ENCODE measurements around the gene CDC20. TPM values are rescaled to one million over a fixed set of nuclear protein-coding genes. Genes with fewer than 3 reads are reported as not detected.
A peak's percentile ranks its signal among the peaks of the same experiment; 100 is the strongest.

CDC20 gene
- total and polyA plus RNA-seq, 2 of the 8 experiments (the other 6 are each of a cell fraction or from before 2014, with no cell fraction given) = 214 to 221 TPM

DNA sequence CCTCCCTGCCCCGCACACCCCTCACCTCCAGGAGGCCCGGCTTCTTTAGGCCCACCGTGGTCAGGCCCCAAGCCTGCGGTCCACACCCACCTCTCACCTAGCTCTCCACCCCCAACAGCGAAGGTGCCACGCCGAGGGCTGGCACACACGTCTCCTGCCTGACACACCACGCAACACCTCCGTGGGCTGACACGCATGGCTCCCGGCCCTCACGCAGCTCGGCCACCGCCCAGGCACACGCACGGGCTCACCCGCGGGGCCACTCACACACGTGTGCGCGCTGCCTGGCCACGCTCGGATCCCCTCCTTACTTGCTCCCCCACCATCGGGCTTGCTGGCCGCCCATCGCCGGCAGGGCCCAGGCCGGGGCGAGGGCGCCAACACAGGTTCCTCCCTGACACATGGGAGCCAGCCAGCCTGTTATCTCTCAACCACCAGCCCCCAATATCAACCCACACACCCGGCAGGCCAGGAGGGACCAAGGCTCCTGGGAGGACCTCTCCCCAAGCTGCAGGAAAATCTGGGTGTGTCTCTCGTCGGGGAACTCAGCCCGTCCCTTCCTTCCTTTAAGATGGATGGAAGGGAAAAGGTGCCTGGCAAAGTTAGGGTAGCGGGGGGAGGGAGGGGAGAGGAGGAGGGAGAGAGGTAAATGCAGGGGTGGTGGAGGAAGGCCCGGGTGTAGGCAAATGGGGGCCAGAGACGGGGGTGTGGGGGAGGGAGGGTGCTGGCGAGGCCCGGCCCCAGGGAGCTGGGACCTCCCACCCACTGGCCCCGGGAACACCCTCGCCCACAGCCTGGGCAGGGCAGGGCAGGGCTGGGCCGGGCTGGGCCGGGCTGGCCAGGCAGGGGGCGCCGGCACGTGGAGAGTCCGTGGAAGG is 8.5 kb downstream of the CDC20 start:
- Histone ChIP-seq H2AK5ac (ENCODE audit: low read depth, low read length) (peak overlapping the region; percentile 94; the same call in 1 of the 2 replicates), H2BK20ac (ENCODE audit: low read length) (no peak overlapping the region), H3K9me3 (ENCODE audit: insufficient read depth in 2 of 2, low read depth in 1 of 2, low read length in 1 of 2) (no peaks in the 10 kb centered on the region), H4K5ac (ENCODE audit: insufficient read length, low read depth, low read length) (peak overlapping the region; percentile 36), H3K4me1 (replicated peaks in 1 of 4; ENCODE audit: control insufficient read depth in 3 of 4, insufficient read depth in 4 of 4, low read length in 3 of 4) (peaks cover 4 to 21% (median 13%) of the 10 kb centered on the region in 4 experiments), H4K8ac (ENCODE audit: extremely low read depth, insufficient read depth, low read length) (peak overlapping the region; percentile 72), H3K27ac (ENCODE audit: low read depth, low read length) (0 out of 2 replicates have a peak overlapping the region, but pooled peaks have one; percentile 20), H3K23ac (ENCODE audit: insufficient read length) (no peak overlapping the region), H3K4me3 (ENCODE audit: extremely low read depth in 1 of 4, insufficient read depth in 2 of 4, low read depth in 3 of 4, low read length in 4 of 4) (peak overlapping the region; percentile 33 to 68 (median 58)), H3K4me2 (ENCODE audit: insufficient read depth in 1 of 2, low read depth in 2 of 2, low read length in 2 of 2) (peak overlapping the region; percentile 93 to 96), H2BK120ac (replicated peaks; ENCODE audit: low read depth, low read length) (no peak overlapping the region), H2BK15ac (ENCODE audit: low read length) (peak overlapping the region; percentile 97), H2BK5ac (ENCODE audit: low read depth, low read length) (peak overlapping the region; percentile 87; the same call in 1 of the 2 replicates), H3K9ac (replicated peaks in 1 of 4; ENCODE audit: extremely low read depth in 1 of 4, low read depth in 3 of 4, low read length in 3 of 4) (peak overlapping the region in 3 of 4 experiments; percentile 26 to 42 (median 40); a peak in 5 of 7 replicates), H3K36me3 (ENCODE audit: control insufficient read depth in 2 of 4, insufficient read depth in 4 of 4, low read length in 3 of 4) (peaks cover 4 to 30% (median 13%) of the 10 kb centered on the region in 4 experiments; a peak in 6 of 8 replicates), H3K18ac (ENCODE audit: extremely low read depth, low read length) (peak overlapping the region; percentile 95), H3K14ac (ENCODE audit: insufficient read length) (no peak overlapping the region), H2AFZ (ENCODE audit: low read length) (no peak overlapping the region), H2BK12ac (ENCODE audit: low read depth, low read length) (peak overlapping the region; percentile 90; the same call in 1 of the 2 replicates), H3K4ac (replicated peaks; ENCODE audit: insufficient read length, low read depth, low read length) (peak overlapping the region; percentile 93), H3K23me2 (ENCODE audit: low read depth, low read length) (peaks cover 13% of the 10 kb centered on the region), H3K27me3 (replicated peaks in 1 of 4; ENCODE audit: control insufficient read depth in 3 of 4, extremely low read depth in 1 of 4, insufficient read depth in 3 of 4, low read length in 3 of 4) (no peaks in the 10 kb centered on the region), H3K79me2 (ENCODE audit: control insufficient read depth in 1 of 2, insufficient read depth in 2 of 2, low read length in 2 of 2) (no peaks in the 10 kb centered on the region; a peak in 1 of 4 replicates), H4K20me1 (replicated peaks in 1 of 2; ENCODE audit: control insufficient read depth in 1 of 2, insufficient read depth in 2 of 2, low read length in 2 of 2) (peaks cover 2 to 14% of the 10 kb centered on the region in 2 experiments), H4K91ac (replicated peaks; ENCODE audit: insufficient read length, low read length) (peak overlapping the region; percentile 96), H3K56ac (replicated peaks; ENCODE audit: insufficient read length, low read depth, low read length) (peak overlapping the region; percentile 51), H3K79me1 (ENCODE audit: low read depth, low read length) (peaks cover 8% of the 10 kb centered on the region)
- FAIRE-seq = no peak
- TF ChIP-seq PHF8 (conservative IDR thresholded peaks at IDR 0.05; ENCODE audit: low read depth, low read length) (0 out of 2 replicates have a peak, but pooled peaks have one; percentile 48), USF2 (IDR thresholded peaks at IDR 0.05; ENCODE audit: low read length) (no peak), SIN3A (conservative IDR thresholded peaks at IDR 0.05 in 1 of 2, IDR thresholded peaks at IDR 0.05 in 1 of 2; ENCODE audit: low read depth in 1 of 2, low read length in 2 of 2) (peak in 1 of 2 experiments; percentile 10; a peak in 1 of 4 replicates), TAF7 (optimal IDR thresholded peaks at IDR 0.05; ENCODE audit: borderline replicate concordance, low read depth, low read length) (no peak), ASH2L (IDR thresholded peaks at IDR 0.05; ENCODE audit: low read length) (peak; percentile 1), SAP30 (IDR thresholded peaks at IDR 0.05; ENCODE audit: insufficient read depth, insufficient replicate concordance, low read length) (peak; percentile 61), KDM4A (IDR thresholded peaks at IDR 0.05; ENCODE audit: low read depth, low read length, severe bottlenecking) (peak; percentile 1)
- 7% methylated on average over 32 of the region's 48 CpGs; no CpG with 5 or more reads in 1 of the 2 experiments for WGBS, 2 experiments (ENCODE audit: extremely low coverage in 1 of 2, insufficient coverage in 1 of 2, insufficient read length in 1 of 2, insufficient replicate concordance in 2 of 2, low coverage in 1 of 2, low lambda C conversion rate in 2 of 2, missing lambda C conversion rate in 1 of 2)
- POLR2A ChIA-PET (ENCODE audit: partially characterized antibody) = interaction anchor here (0.8 to 3.9 kb wide), 12 partner anchors 9 to 551 kb away, joined by 3 to 33 read pairs (median 4); partner anchors contain the start of genes CDC20, HYI, MED8 and SZT2
- CTCF ChIA-PET (ENCODE audit: partially characterized antibody) = interaction anchor here (1.0 to 2.8 kb wide), 6 partner anchors 10 to 203 kb away, joined by 3 to 12 read pairs (median 6); no protein-coding TSS in a partner anchor
- DNase-seq (ENCODE audit: low read depth in 1 of 2, low spot score in 2 of 2) = peak in 1 of 2 experiments; percentile 60

Data from H1 (cell line).